Activated naive CD4-positive, alpha-beta T cell treated with Interleukin-2 at 50 U/mL for 16 hours (primary cell): Measurements from ENCODE around the gene LENG9.

Source experiments
- DNase-seq: peaks from one replicate; pipeline ENCODE4 v3.0.0-alpha.2; 2020

Gene LENG9

GRCh38 chr19:54436031-54436523, 27.5 kb downstream of the LENG9 start:
- DNase-seq, result no peak

- DNase-seq, result no peak
These were observed 28.0 kb downstream of the LENG9 start for GRCh38 chr19:54435551-54436016.

- DNase-seq, result no peak
These were observed 28.7 kb downstream of the LENG9 start for GRCh38 chr19:54434873-54435214.

GRCh38 chr19:54434112-54434872, 29.3 kb downstream of the LENG9 start:
- DNase-seq, result no peak

GRCh38 chr19:54433697-54434096, 29.9 kb downstream of the LENG9 start:
- DNase-seq, result no peak

GRCh38 chr19:54432144-54432738, 31.3 kb downstream of the LENG9 start:
- DNase-seq, result no peak

- no peak for DNase-seq
These were observed 32.2 kb downstream of the LENG9 start for GRCh38 chr19:54431255-54431838.

GRCh38 chr19:54430306-54431254, 33.0 kb downstream of the LENG9 start:
- DNase-seq, result peak; percentile 42

- no peak for DNase-seq
These were observed 33.9 kb downstream of the LENG9 start for GRCh38 chr19:54429545-54430227.

GRCh38 chr19:54429176-54429495, 34.4 kb downstream of the LENG9 start:
- DNase-seq, result no peak

- DNase-seq, result no peak
These were observed 35.0 kb downstream of the LENG9 start for GRCh38 chr19:54428323-54429175.

GRCh38 chr19:54427586-54427985, 36.0 kb downstream of the LENG9 start:
- no peak for DNase-seq

- DNase-seq, result no peak
These were observed 37.2 kb downstream of the LENG9 start for GRCh38 chr19:54426291-54426931.

- DNase-seq, result no peak
These were observed 38.2 kb downstream of the LENG9 start for GRCh38 chr19:54425382-54425723.

GRCh38 chr19:54424660-54425381, 38.8 kb downstream of the LENG9 start:
- no peak for DNase-seq

GRCh38 chr19:54424201-54424600, 39.4 kb downstream of the LENG9 start:
- DNase-seq, result no peak

GRCh38 chr19:54422136-54422535, 41.4 kb downstream of the LENG9 start:
- no peak for DNase-seq

GRCh38 chr19:54421521-54421920, 42.1 kb downstream of the LENG9 start:
- DNase-seq, result no peak

- no peak for DNase-seq
These were observed 42.4 kb downstream of the LENG9 start for GRCh38 chr19:54421169-54421516.

GRCh38 chr19:54420383-54421168, 43.0 kb downstream of the LENG9 start:
- no peak for DNase-seq
